GM18498 (cell line): ENCODE data around the gene KIF21A.
A peak's percentile ranks its signal among the peaks of the same experiment; 100 is the strongest.

Experiments used
- ATAC-seq: cut with Tn5 transposase; IDR thresholded peaks from one replicate; pipeline ENCODE4 v1.9.1; 2021; ENCODE audit warnings: mild to moderate bottlenecking, moderate library complexity; ENCODE audit not compliant: unreplicated experiment

The KIF21A gene

DNA sequence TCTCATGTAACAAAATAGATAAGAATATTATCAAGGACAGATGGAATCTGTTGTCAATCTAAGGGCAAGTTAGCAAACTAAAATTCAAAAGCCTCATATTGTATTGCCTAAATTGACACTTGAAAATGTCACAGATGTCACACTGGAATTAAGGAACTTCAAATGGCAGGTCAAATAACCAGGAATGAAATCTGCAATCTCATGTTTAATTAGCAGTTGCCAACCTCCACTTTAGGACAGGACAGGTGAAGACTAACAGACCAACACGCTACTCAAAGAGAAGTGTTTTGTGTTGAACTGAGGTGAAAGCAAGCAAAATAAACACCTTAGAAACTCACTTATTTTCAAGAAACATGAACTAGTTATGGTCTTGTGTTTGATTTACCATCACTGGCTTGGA lies 11.1 kb downstream of the KIF21A start:
- no peak for ATAC-seq

DNA sequence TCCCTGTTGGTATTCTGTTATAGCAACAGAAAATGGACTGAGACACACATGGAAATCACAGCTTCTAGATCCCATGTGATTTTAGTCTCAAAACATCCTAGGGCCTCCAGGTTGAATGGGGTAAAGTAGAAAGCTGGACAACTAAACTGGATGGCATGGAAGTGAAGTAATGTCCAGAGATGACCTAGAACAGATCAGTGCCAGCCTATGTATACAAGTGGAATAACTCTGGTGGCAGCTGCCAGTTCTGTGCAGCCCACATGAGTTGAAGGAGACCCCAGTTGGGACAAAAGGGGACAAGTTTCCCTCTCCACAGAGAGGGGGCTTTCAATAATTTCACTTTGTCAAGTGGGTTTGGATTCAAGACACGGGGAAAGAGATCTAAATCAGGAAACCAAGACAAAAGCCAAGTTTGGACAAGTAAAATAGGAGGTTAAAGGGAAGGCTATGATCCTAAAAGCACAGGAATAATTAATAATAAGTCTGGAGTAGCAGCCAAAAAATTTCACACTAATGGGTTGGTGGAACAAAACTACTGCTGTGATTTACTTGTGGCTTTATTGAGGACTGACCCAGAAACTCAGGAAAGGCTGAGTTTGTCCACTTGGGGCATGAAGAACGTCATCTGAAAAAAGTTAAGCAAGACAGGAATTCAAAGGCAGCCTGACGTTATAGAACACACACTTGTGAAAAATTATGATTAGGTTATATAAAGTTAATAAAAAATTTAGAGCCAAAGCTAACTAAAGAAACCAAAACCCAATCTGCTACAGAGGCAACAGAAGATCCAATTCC lies 11.7 kb downstream of the KIF21A start:
- no peak for ATAC-seq

DNA sequence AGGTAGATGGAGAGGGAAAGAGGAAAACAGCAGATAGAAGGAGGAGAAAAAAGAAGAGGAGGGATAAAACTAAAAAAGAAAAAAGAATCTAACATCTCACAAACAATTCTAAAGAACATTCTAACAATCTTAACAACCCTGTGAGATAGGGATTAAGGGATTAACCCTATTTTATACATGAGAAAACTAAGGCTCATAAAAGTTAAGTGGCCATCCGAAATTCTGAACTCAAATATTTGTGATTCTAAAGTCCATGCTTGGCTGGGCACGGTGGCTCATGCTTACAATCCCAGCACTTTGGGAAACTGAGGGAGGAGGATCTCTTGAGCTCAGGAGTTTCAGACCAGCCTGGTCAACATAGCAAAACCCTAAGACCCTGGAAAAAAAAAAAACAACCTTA lies 13.1 kb downstream of the KIF21A start:
- no peak for ATAC-seq

DNA sequence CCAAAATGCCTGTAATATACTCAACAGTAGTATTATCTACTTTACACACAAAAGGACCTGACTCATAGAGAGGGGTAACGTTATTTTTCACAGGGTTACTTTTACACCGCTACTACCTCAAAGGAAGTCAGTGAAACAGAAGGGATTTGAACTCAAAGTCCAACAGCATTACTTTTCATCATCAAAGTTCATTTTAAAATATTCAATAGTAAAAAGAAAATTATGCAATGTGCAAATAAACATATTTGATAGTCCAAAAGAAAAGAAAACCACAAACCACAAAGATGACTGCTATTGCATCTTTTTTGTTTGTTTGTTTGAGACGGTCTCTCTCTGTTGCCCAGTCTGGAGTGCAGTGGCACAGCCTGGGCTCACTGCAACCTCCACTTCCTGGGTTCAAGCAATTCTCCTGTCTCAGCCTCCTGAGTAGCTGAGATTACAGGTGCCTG lies 15.5 kb downstream of the KIF21A start:
- ATAC-seq = no peak

DNA sequence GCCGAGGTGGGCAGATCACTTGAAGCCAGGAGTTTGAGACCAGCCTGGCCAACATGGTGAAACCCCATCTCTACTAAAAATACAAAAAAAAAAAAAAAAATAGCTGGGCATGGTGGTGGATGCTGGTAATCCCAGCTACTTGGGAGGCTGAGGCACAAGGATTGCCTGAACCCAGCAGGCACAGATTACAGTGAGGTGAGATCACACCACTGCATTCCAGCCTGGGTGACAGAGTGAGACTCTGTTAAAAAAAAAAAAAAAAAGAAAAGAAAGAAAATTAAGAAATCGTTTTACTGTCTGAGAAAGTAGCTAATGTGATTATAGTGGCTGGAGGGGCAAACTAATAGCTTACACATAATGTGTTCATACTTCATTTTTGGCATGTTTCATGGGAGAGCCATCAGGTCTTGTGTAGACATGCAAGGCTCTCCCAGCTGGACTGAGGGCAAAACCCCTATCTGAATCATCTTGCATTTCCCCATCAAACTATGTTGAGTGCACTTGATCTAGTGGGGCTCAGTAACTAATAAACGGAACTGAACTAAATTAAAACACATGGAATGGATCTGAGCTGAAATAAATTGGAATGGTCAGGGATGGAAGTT lies 16.2 kb downstream of the KIF21A start:
- ATAC-seq = no peak

DNA sequence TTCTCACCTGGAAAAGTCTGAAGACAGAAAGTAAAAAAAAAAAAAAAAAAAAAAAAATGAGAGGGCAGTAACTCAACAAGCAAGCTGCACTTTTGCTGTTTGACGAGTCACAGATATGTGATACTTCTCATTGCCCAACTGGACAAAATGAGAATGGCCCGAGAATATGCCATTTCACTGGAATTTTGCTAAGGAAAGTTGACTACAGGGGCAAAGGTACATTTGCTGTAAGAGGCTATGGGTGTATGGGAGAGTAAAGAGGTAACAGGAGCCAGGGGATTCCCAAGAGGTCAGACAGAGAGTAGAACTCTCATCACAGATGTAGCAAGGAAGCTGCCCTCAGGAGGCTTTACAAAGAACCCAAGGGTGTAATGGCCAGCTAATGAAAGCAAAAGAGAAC lies 22.9 kb downstream of the KIF21A start:
- ATAC-seq = no peak

DNA sequence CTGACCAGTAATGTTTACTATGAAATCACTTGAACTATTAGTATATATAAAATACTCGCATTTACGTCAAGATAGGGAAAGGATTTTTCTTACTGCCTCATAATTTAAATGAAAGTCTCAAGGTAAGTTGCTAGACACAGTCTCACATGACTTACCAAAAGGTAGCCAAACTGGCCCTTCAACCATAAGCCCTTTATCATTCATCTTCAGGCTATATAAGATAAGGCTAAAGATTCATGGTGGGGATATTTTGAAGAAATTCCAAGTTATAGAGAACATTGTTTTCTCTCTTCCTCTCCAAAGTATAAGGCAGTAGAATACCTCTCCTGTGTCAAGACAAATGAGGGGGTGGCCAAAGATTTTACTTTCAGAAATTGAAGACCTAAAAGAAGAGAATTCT lies 23.4 kb downstream of the KIF21A start:
- ATAC-seq = no peak

DNA sequence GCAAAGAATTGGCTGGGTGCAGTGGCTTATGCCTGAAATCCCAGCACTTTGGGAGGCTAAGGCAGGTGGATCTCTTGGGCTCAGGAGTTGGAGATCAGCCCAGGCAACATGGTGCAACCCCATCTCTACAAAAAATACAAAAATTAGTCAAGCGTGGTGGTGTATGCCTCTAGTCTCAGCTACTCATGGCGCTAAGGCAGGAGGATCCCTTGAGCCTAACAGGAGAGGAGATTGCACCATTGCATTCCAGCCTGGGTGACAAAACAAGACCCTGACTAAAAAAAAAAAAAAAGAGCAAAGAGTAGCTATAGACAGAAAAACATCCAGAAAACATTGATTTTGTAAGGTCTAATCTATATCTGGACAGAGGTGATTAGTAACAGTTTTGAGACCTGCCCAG lies 25.0 kb downstream of the KIF21A start:
- no peak for ATAC-seq

DNA sequence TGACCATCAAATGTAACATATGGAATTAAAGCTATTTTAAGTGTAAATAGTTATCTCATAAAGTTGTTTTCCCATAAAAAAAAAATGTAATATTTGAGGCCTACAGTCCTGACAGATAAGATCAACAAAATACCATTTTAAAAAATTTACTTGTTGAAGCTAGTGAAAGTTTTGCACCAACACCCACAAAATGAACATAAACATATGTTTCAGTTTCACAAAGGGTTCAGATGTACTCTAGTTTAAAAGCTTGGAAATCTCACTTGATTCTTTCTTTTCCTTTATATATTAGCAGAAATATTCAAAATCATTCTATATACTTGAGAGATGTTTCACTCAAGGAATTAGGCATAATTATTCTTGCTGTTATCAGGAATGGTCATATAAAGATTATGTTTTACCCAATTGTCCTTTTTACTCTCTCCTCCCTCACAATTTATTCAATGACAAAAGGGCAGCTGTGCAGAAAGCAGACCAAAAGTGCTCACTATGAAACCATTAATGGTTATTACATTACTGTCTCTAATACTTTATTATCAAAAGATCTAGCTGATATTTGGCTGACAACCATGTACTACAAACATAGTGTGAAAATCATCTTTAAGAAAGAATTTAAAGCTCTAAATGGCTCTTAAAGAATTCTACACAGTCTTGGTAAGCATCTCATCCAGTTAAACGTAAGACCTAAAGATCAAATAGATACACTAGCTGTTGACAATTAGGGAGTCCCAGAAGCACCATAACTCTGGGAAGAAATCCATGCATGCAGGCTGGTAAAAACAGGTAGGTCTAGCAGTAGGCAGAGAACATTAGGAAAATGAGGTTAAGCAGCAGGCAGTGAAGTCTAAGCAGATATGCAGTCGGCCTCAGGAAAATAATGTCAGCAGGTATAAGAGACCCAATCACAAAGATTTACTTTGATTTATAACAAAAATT lies 28.8 kb downstream of the KIF21A start:
- ATAC-seq = peak; percentile 46

DNA sequence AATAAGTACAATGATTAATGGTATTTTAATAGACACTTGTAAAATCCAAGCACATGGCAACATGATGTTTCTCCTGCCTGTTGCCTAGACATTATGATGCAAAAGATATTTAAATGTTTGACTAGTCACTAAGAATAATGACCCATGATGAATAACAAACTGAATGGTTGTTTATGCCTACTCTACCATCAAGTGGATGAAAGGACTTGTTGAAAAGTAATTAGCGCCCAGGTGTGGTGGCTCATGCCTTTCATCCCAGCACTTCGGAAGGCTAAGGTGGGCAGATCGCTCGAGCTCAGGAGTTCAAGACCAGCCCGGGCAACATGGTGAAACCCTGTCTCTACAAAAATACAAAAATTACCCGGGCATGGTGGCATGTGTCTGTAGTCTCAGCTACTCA lies 30.7 kb downstream of the KIF21A start:
- no peak for ATAC-seq

DNA sequence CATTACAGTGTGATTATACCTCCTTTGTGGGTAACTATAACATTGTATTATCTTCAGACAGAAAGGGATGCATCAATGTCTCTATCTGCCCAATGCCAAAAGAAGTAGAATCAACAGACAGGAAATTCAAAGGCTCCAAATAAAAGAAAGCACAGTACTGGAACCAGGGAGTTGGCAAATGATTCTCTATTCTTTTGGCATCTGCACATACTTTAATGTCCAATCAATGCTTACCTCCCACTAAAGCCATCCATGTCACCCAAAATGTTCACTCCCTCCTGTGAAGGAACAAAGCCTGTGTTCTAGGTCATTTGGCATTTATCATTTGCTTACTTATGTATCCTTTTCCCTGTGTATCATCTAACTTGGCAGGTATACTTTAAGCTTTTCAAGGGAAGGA lies 36.7 kb downstream of the KIF21A start:
- no peak for ATAC-seq

DNA sequence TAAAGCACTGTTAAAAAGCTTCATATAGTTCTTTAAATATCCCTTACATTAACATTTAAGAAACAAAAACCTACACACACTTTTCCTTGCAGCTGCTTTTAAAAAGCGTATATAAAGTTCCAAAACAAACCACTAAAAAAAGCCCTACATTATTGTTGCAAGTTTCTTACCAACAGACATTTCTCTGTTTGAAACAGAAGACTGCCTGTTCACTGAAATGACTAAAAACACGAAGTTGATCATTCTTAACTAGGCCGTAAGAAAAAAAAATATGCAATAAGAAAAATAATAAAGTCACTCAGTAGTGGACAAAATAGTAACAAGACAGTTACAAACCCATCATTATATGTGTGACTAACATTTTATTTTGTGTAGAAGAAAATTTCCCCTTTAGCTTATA lies 37.3 kb downstream of the KIF21A start:
- no peak for ATAC-seq

DNA sequence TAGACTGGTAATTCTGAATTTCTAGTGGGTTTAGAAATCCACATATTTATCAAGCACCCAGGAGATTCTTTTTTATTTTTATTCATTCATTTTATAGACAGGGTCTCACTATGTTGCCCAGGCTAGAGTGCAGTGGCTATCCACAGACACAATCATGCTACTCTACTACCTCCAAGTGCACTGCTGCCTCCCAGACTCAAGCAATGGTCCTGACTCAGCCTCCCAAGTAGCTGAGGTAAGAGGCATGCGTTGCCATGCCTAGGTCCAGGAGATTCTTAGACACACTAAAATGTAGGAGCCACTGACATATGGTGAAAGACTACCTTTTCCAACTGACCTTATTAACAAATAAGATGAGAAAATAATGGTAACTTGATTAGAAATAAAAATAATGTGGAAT lies 38.9 kb downstream of the KIF21A start:
- no peak for ATAC-seq

DNA sequence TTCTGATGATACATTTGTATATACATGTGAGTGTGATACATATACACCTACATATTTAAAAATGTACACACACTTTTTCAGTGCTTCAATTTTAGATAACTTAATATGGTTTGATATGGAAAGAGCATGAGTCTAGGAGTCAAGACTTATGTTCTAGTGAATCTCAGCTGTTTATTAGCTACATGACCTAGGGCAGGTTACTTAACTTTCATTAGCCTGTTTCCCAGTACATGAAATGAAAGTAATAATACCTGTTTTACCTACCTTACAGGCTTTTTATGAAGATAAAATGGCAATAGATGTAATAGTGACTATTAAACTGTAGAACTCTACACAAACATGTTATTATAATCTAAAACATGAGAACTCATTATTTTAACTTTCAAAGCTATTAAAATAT lies 39.5 kb downstream of the KIF21A start:
- ATAC-seq = no peak

DNA sequence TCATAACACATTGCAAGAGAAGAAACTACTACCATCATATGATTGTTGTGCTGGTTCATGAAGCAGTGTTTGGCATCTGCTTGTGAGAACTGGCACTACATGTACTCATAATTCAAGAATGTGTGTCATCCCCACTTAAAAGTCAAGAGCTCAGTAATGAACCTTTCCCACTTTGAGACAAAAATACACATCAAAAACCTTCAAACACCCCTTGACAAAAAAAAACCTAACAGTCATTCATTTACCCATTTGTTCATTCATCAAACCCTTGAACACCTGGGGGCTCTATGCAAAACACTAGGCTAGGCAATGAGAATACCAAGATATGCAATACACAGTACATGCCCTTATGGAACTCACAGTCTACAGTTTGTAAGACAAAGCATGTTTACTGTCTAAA lies 40.0 kb downstream of the KIF21A start:
- ATAC-seq = no peak

DNA sequence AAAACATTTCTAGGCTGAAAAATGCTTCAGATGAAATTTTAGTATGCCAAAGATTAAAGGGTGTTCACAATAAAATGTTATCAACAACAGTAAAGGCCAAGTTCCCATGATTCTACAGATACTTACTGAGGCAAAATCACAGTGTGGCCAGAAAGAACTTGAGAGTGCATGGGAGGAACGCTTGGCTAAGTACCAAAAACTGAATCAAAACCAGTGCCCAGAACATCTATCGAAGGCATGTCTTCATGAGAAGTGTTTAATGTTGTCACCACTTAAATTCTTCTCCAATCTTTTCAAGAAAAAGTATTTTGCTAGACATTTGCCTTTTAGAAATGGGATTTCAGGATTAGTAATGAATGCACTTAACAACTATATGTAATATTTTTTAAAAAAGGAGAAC lies 41.5 kb downstream of the KIF21A start:
- ATAC-seq = no peak

DNA sequence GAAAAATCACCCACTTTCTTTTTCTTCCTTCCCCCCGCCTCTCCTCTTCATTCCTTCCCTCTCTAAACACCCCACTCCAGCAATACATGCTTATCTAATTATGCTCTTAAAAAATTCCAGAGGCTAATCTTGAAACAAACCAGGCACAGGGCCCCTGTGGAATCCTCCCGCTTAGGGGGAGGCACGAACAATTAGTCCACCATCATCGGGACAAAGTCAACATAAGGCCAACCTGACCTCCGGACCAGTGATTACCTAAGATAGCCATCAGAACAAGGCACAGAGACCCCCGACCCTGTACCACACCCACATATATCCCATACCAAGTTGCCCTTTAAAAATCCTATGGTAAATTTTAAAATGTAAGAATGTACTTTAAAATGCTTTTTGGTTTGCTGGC lies 47.1 kb downstream of the KIF21A start:
- no peak for ATAC-seq

DNA sequence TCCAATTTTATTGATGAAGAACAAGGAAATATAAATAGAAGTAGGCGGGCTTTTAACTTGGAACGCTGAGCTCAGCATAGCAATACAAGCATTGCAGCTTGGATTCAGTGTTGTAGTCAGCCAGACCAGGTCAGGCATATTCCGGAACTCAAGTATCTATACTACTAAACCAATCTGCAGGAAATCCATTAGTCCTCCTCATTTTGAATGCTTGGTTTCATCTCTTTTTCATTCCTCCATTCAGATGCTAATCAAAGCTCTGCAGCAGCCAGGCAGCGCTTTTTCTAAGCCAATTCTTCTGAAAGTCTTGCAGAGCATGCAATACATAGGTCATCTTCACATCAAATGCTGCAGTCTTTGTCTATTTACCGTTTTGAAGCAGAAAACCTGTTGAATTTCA lies 49.0 kb downstream of the KIF21A start:
- ATAC-seq = no peak

DNA sequence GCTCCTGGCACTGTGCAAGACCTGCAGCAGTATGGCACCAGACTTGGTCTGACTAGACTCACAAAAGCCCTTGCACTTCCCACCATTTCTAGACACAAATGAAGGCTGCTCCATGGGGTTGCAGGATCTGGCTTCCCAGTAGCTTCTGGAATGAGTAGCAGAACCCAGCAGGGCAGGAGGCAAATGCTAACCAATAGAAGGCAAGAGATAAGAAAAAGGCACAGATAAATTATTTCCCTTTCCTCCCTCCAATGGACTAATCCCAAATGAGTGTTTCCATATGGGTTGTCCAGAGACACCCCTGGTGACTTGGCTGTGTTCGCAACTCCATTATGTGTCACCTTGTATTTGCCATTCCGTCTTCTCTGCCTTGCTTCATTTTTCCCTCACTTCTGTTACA lies 49.7 kb downstream of the KIF21A start:
- ATAC-seq = no peak

DNA sequence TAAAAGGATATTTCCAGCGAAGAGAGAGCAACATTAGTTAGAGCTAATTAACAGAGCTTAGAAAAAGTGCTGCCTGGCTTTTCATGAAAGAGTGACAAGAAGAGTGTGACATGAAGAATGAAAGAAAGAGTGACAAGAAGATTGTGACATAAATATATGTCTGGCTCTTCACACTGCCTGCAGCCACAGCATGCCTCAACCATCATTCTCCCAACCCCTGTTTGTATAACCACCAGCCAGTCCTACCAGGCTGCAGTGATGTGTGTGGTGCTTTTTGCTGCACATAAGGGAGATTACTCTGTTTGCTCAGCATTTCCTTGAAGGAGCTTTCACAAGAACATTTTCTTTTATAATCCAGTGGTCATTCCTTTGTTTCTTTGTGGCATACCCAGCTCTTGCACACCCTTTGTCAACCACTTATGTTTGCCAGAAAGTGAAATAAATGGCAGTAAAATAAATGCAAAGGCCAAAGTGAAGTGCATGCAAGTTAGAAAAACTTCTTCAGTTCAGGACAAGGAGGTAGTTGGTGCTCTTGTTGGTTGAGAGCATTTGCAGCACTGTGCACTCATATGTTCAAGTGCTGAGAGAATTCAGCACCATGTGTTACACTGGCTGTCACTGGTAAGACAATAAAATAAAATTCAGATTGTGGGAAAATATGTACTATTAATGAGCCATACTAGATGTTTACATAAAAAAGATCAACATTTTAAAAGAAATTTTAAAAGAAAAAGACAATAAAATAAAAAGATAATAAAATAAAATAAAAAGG lies 50.6 kb downstream of the KIF21A start:
- no peak for ATAC-seq

DNA sequence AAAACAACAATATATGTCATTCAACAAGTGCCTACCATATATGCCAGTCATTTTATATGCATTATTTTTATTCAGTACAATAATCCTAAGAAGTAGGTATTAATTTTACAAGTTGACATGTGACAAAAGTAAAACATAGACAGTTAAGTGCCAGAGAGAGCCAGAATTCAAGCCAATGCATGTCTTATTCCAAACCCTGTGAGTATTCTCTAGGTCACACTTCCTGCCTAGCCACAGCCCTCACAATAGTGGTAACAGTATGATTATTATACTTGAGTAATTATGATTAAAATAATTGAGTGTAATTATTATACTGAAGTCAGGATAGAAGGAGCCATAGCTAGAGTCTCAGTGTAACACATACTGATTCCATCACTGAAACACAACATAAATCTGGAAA lies 52.2 kb downstream of the KIF21A start:
- ATAC-seq = no peak
